ENCODE measurements around the gene DXO. TPM values are rescaled to one million over a fixed set of nuclear protein-coding genes. Genes with fewer than 3 reads are reported as not detected.
"Not testable (repeated sequence)": the region's sequence is repeated elsewhere in the genome, so short reads cannot be mapped to it uniquely, and the experiment has no call there.

Gene DXO
- total RNA-seq, 2 experiments from 2014 or later: 30.0 to 31.1 TPM

DNA sequence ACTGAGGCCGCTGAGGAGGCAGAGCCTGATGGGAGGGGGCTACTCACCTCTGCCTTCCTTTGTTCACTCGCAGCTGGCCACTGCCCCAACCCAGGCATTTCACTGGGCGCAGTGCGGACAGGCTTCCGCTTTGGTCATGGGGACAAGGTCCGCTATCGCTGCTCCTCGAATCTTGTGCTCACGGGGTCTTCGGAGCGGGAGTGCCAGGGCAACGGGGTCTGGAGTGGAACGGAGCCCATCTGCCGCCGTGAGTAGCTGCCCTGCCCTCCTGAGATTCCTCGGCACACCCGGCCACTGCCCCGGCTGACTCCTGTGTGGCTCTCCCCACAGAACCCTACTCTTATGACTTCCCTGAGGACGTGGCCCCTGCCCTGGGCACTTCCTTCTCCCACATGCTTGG, 38.4 kb downstream of the DXO start:
- no peaks in the 10 kb centered on the region for H3K36me3 Mint-ChIP-seq (ENCODE audit: low read depth)
- no peaks in the 10 kb centered on the region for H3K4me1 ChIP-seq (ENCODE audit: insufficient read depth, low read length)
- no peaks in the 10 kb centered on the region for H3K9me3 ChIP-seq (ENCODE audit: control insufficient read depth in 1 of 2, insufficient read depth in 1 of 2, low read length in 2 of 2)
- H3K4me3 Mint-ChIP-seq: no peak overlapping the region
- CTCF ChIA-PET: no interaction called here
- H3K27me3 Mint-ChIP-seq: peaks cover 5% of the 10 kb centered on the region
- H3K27ac ChIP-seq (ENCODE audit: low read depth in 1 of 2, low read length in 2 of 2): no peak overlapping the region
- POLR2A ChIA-PET: no interaction called here
- no peaks in the 10 kb centered on the region for H3K27me3 ChIP-seq (ENCODE audit: control insufficient read depth in 1 of 2, insufficient read depth in 2 of 2, low read length in 2 of 2)
- H3K4me1 Mint-ChIP-seq (ENCODE audit: low read depth): no peaks in the 10 kb centered on the region
- no peaks in the 10 kb centered on the region for H3K9me3 Mint-ChIP-seq
- DNase-seq (no peak), ATAC-seq (ENCODE audit: poor library complexity) (no peak)
- TF ChIP-seq, protein P1, sequence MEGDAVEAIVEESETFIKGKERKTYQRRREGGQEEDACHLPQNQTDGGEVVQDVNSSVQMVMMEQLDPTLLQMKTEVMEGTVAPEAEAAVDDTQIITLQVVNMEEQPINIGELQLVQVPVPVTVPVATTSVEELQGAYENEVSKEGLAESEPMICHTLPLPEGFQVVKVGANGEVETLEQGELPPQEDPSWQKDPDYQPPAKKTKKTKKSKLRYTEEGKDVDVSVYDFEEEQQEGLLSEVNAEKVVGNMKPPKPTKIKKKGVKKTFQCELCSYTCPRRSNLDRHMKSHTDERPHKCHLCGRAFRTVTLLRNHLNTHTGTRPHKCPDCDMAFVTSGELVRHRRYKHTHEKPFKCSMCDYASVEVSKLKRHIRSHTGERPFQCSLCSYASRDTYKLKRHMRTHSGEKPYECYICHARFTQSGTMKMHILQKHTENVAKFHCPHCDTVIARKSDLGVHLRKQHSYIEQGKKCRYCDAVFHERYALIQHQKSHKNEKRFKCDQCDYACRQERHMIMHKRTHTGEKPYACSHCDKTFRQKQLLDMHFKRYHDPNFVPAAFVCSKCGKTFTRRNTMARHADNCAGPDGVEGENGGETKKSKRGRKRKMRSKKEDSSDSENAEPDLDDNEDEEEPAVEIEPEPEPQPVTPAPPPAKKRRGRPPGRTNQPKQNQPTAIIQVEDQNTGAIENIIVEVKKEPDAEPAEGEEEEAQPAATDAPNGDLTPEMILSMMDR (IDR thresholded peaks at IDR 0.05): no peak
- intact Hi-C loops (cut with DNase I, micrococcal nuclease): no loop called here
- H3K27ac Mint-ChIP-seq: no peak overlapping the region
- H3K4me3 ChIP-seq (ENCODE audit: low read length): no peak overlapping the region
- H3K36me3 ChIP-seq (ENCODE audit: insufficient read depth, low read length): no peaks in the 10 kb centered on the region

- POLR2A ChIA-PET; CTCF ChIA-PET; H3K36me3 ChIP-seq (ENCODE audit: insufficient read depth, low read length); H3K36me3 Mint-ChIP-seq (ENCODE audit: low read depth); H3K27me3 ChIP-seq (ENCODE audit: control insufficient read depth in 1 of 2, insufficient read depth in 2 of 2, low read length in 2 of 2); H3K4me1 Mint-ChIP-seq (ENCODE audit: low read depth); H3K27me3 Mint-ChIP-seq; H3K27ac ChIP-seq (ENCODE audit: low read depth in 1 of 2, low read length in 2 of 2); H3K4me3 Mint-ChIP-seq; H3K4me1 ChIP-seq (ENCODE audit: insufficient read depth, low read length); ATAC-seq (ENCODE audit: poor library complexity); DNase-seq; H3K9me3 Mint-ChIP-seq; H3K27ac Mint-ChIP-seq; intact Hi-C loops (cut with DNase I, micrococcal nuclease); H3K9me3 ChIP-seq (ENCODE audit: control insufficient read depth in 1 of 2, insufficient read depth in 1 of 2, low read length in 2 of 2); H3K4me3 ChIP-seq (ENCODE audit: low read length): not testable (repeated sequence)
These were observed 39.8 kb downstream of the DXO start for GRCh38 chr6:31932137-31932536.

GRCh38 chr6:31930962-31931361, 41.0 kb downstream of the DXO start:
- no peaks in the 10 kb centered on the region for H3K36me3 ChIP-seq (ENCODE audit: insufficient read depth, low read length)
- no peaks in the 10 kb centered on the region for H3K27me3 ChIP-seq (ENCODE audit: control insufficient read depth in 1 of 2, insufficient read depth in 2 of 2, low read length in 2 of 2)
- no peaks in the 10 kb centered on the region for H3K9me3 ChIP-seq (ENCODE audit: control insufficient read depth in 1 of 2, insufficient read depth in 1 of 2, low read length in 2 of 2)
- ATAC-seq (ENCODE audit: poor library complexity): no peak
- H3K9me3 Mint-ChIP-seq: no peaks in the 10 kb centered on the region
- no peaks in the 10 kb centered on the region for H3K36me3 Mint-ChIP-seq (ENCODE audit: low read depth)
- H3K27me3 Mint-ChIP-seq: peaks cover 5% of the 10 kb centered on the region
- no peak overlapping the region for H3K4me3 ChIP-seq (ENCODE audit: low read length)
- H3K27ac Mint-ChIP-seq: no peak overlapping the region
- intact Hi-C loops (cut with DNase I, micrococcal nuclease): no loop called here
- TF ChIP-seq, protein P1 (IDR thresholded peaks at IDR 0.05): no peak
- ChIA-PET POLR2A (no interaction called here), CTCF (no interaction called here)
- H3K27ac ChIP-seq (ENCODE audit: low read depth in 1 of 2, low read length in 2 of 2): no peak overlapping the region
- no peak overlapping the region for H3K4me3 Mint-ChIP-seq
- DNase-seq: no peak
- H3K4me1 ChIP-seq (ENCODE audit: insufficient read depth, low read length): no peaks in the 10 kb centered on the region
- no peaks in the 10 kb centered on the region for H3K4me1 Mint-ChIP-seq (ENCODE audit: low read depth)

DNA sequence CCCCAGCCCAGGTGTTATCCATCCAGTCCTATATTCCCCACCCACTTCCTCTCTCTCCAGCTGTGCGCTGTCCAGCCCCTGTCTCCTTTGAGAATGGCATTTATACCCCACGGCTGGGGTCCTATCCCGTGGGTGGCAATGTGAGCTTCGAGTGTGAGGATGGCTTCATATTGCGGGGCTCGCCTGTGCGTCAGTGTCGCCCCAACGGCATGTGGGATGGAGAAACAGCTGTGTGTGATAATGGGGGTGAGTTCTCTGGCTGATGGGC, 43.3 kb downstream of the DXO start:
- no peak for DNase-seq
- no peaks in the 10 kb centered on the region for H3K9me3 Mint-ChIP-seq
- peaks cover 5% of the 10 kb centered on the region for H3K27me3 Mint-ChIP-seq
- Histone ChIP-seq H3K9me3 (ENCODE audit: control insufficient read depth in 1 of 2, insufficient read depth in 1 of 2, low read length in 2 of 2) (no peaks in the 10 kb centered on the region), H3K27me3 (ENCODE audit: control insufficient read depth in 1 of 2, insufficient read depth in 2 of 2, low read length in 2 of 2) (no peaks in the 10 kb centered on the region), H3K4me3 (ENCODE audit: low read length) (no peak overlapping the region), H3K27ac (ENCODE audit: low read depth in 1 of 2, low read length in 2 of 2) (no peak overlapping the region), H3K36me3 (ENCODE audit: insufficient read depth, low read length) (no peaks in the 10 kb centered on the region), H3K4me1 (ENCODE audit: insufficient read depth, low read length) (no peaks in the 10 kb centered on the region)
- intact Hi-C loops (cut with DNase I, micrococcal nuclease): no loop called here
- TF ChIP-seq, protein P1 (IDR thresholded peaks at IDR 0.05): no peak
- ChIA-PET CTCF (no interaction called here), POLR2A (no interaction called here)
- H3K36me3 Mint-ChIP-seq (ENCODE audit: low read depth): no peaks in the 10 kb centered on the region
- ATAC-seq (ENCODE audit: poor library complexity): no peak
- no peak overlapping the region for H3K4me3 Mint-ChIP-seq
- H3K4me1 Mint-ChIP-seq (ENCODE audit: low read depth): no peaks in the 10 kb centered on the region
- H3K27ac Mint-ChIP-seq: no peak overlapping the region
